ENCODE data around the gene STXBP6.

STXBP6 gene

GRCh38 chr14:24978862-24979724, 70.9 kb downstream of the STXBP6 start:
- CTCF ChIA-PET: interaction anchor here (0.8 to 3.0 kb wide), 4 partner anchors 18 to 173 kb away, joined by 3 to 17 read pairs (median 3); no protein-coding TSS in a partner anchor
- no peak overlapping the region for H3K4me3 ChIP-seq (ENCODE audit: low read depth, low read length)
- no peaks in the 10 kb centered on the region for H3K36me3 ChIP-seq (ENCODE audit: control insufficient read depth in 2 of 2, insufficient read depth in 1 of 2, low read length in 2 of 2)
- no peak overlapping the region for H3K27ac ChIP-seq (ENCODE audit: extremely low read depth, low read depth, low read length)
- peaks cover 20% of the 10 kb centered on the region; the same call in 1 of the 2 replicates for H3K4me1 ChIP-seq (ENCODE audit: control insufficient read depth, insufficient read depth, low read length)
- H3K9me3 ChIP-seq (ENCODE audit: control insufficient read depth, insufficient read depth, low read depth, low read length): no peaks in the 10 kb centered on the region
- no peak for TF ChIP-seq ZSCAN23 (tag by site-specific recombination; IDR thresholded peaks at IDR 0.05)
- TF ChIP-seq SETDB1 (IDR thresholded peaks at IDR 0.05; ENCODE audit: insufficient read length, low read length): no peak
- TF ChIP-seq, protein P1, sequence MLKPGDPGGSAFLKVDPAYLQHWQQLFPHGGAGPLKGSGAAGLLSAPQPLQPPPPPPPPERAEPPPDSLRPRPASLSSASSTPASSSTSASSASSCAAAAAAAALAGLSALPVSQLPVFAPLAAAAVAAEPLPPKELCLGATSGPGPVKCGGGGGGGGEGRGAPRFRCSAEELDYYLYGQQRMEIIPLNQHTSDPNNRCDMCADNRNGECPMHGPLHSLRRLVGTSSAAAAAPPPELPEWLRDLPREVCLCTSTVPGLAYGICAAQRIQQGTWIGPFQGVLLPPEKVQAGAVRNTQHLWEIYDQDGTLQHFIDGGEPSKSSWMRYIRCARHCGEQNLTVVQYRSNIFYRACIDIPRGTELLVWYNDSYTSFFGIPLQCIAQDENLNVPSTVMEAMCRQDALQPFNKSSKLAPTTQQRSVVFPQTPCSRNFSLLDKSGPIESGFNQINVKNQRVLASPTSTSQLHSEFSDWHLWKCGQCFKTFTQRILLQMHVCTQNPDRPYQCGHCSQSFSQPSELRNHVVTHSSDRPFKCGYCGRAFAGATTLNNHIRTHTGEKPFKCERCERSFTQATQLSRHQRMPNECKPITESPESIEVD (tag by site-specific recombination; IDR thresholded peaks at IDR 0.05): 0 out of 2 replicates have a peak, but pooled peaks have one; percentile 36
- peak; percentile 76; the same call in 1 of the 2 replicates for TF ChIP-seq ZNF10 (tag by site-specific recombination; IDR thresholded peaks at IDR 0.05)
- 0 out of 2 replicates have a peak, but pooled peaks have one; percentile 30 for TF ChIP-seq ZNF24 (tag by site-specific recombination; IDR thresholded peaks at IDR 0.05)
- TF ChIP-seq ZNF394 (tag by site-specific recombination; IDR thresholded peaks at IDR 0.05; ENCODE audit: borderline replicate concordance): 0 out of 2 replicates have a peak, but pooled peaks have one; percentile 30
- no peak for TF ChIP-seq HOXC10 (CRISPR knock-in tag; IDR thresholded peaks at IDR 0.05)
- TF ChIP-seq ZNF174 (tag by site-specific recombination; IDR thresholded peaks at IDR 0.05): no peak
- peak; percentile 80 for TF ChIP-seq ZNF629 (tag by site-specific recombination; IDR thresholded peaks at IDR 0.05)
- TF ChIP-seq ZNF585B (tag by site-specific recombination; IDR thresholded peaks at IDR 0.05): no peak
- TF ChIP-seq ATF2 (tag by site-specific recombination; IDR thresholded peaks at IDR 0.05; ENCODE audit: low read depth): peak; percentile 58
- TF ChIP-seq ZNF660 (tag by site-specific recombination; IDR thresholded peaks at IDR 0.05): 0 out of 2 replicates have a peak, but pooled peaks have one; percentile 17
- peak; percentile 57 for TF ChIP-seq ZNF366 (tag by site-specific recombination; conservative IDR thresholded peaks at IDR 0.05)
- TF ChIP-seq, protein P2, sequence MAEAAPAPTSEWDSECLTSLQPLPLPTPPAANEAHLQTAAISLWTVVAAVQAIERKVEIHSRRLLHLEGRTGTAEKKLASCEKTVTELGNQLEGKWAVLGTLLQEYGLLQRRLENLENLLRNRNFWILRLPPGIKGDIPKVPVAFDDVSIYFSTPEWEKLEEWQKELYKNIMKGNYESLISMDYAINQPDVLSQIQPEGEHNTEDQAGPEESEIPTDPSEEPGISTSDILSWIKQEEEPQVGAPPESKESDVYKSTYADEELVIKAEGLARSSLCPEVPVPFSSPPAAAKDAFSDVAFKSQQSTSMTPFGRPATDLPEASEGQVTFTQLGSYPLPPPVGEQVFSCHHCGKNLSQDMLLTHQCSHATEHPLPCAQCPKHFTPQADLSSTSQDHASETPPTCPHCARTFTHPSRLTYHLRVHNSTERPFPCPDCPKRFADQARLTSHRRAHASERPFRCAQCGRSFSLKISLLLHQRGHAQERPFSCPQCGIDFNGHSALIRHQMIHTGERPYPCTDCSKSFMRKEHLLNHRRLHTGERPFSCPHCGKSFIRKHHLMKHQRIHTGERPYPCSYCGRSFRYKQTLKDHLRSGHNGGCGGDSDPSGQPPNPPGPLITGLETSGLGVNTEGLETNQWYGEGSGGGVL (tag by site-specific recombination; IDR thresholded peaks at IDR 0.05): peak; percentile 36; the same call in 1 of the 2 replicates
- peak; percentile 87; the same call in 1 of the 2 replicates for TF ChIP-seq TCF7L2 (IDR thresholded peaks at IDR 0.05; ENCODE audit: borderline replicate concordance, low read depth, low read length)
- TF ChIP-seq, protein P3, sequence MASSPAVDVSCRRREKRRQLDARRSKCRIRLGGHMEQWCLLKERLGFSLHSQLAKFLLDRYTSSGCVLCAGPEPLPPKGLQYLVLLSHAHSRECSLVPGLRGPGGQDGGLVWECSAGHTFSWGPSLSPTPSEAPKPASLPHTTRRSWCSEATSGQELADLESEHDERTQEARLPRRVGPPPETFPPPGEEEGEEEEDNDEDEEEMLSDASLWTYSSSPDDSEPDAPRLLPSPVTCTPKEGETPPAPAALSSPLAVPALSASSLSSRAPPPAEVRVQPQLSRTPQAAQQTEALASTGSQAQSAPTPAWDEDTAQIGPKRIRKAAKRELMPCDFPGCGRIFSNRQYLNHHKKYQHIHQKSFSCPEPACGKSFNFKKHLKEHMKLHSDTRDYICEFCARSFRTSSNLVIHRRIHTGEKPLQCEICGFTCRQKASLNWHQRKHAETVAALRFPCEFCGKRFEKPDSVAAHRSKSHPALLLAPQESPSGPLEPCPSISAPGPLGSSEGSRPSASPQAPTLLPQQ (tag by site-specific recombination; IDR thresholded peaks at IDR 0.05): peak; percentile 32; the same call in 1 of the 2 replicates
- TF ChIP-seq SP7 (tag by site-specific recombination; IDR thresholded peaks at IDR 0.05): peak; percentile 71
- no peak for TF ChIP-seq ZNF280C (tag by site-specific recombination; IDR thresholded peaks at IDR 0.05)
- TF ChIP-seq ZXDB (tag by site-specific recombination; IDR thresholded peaks at IDR 0.05): peak; percentile 22; the same call in 1 of the 2 replicates
- no peak for TF ChIP-seq ZNF837 (tag by site-specific recombination; IDR thresholded peaks at IDR 0.05)
- TF ChIP-seq ZNF560 (tag by site-specific recombination; IDR thresholded peaks at IDR 0.05; ENCODE audit: borderline replicate concordance): no peak
- POLR2A ChIA-PET: interaction anchor here (2.1 kb wide), 1 partner anchor 14 kb away, joined by 6 read pairs; no protein-coding TSS in a partner anchor

Data from HEK293 (cell line).